Measurements from ENCODE around the gene INSRR. TPM values are rescaled to one million over a fixed set of nuclear protein-coding genes. Genes with fewer than 3 reads are reported as not detected.
A peak's percentile ranks its signal among the peaks of the same experiment; 100 is the strongest.

The INSRR gene
- total RNA-seq, 1 experiment from 2014 or later = not detected

DNA sequence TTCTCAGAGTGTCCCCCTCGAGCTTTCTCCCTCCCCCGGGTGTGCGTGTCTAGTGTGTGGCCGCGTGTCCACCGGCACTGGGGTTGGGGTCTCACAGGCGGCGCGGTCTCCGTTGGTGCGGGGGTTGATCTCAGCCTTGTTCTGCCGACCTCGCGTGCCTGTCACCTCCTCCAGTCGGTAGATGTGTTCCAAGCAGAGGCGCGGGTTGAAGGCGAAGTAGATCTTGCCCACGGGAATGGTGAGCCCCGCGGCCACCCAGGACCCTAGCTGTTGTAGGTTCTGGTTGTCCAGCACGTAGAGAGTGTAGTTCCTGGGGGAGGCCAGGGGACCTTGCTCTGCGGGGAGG lies 9.8 kb downstream of the INSRR start:
- H3K9me2 ChIP-seq (ENCODE audit: insufficient read depth) = no peaks in the 10 kb centered on the region
- no TSS peak for BruUV-seq (replicated peaks)
- H3K4me3 ChIP-seq = no peak overlapping the region
- no peaks in the 10 kb centered on the region for H3K4me1 ChIP-seq (replicated peaks; ENCODE audit: insufficient read depth)
- intact Hi-C loops (cut with micrococcal nuclease; ENCODE audit: unreplicated experiment) = no loop called here
- ChIA-PET POLR2A (ENCODE audit: unreplicated experiment) (no interaction called here), CTCF (interaction anchor here (0.6 to 1.4 kb wide), 4 partner anchors 12 to 97 kb away, joined by 3 to 11 read pairs (median 4); no protein-coding TSS in a partner anchor)
- H4K20me1 ChIP-seq (ENCODE audit: insufficient read depth) = no peaks in the 10 kb centered on the region; the same call in 1 of the 2 replicates
- no peak overlapping the region for H2AFZ ChIP-seq
- no peaks in the 10 kb centered on the region for H3K9me3 ChIP-seq (ENCODE audit: insufficient read depth, low read depth)
- no peaks in the 10 kb centered on the region for H3F3A ChIP-seq (ENCODE audit: insufficient read depth, low read depth)
- no peaks in the 10 kb centered on the region for H3K36me3 ChIP-seq (ENCODE audit: low read depth)
- H3K4me2 ChIP-seq = no peak overlapping the region
- TF ChIP-seq EZH2 (IDR thresholded peaks at IDR 0.05; ENCODE audit: low read depth) = no peak
- TF ChIP-seq, protein P1, sequence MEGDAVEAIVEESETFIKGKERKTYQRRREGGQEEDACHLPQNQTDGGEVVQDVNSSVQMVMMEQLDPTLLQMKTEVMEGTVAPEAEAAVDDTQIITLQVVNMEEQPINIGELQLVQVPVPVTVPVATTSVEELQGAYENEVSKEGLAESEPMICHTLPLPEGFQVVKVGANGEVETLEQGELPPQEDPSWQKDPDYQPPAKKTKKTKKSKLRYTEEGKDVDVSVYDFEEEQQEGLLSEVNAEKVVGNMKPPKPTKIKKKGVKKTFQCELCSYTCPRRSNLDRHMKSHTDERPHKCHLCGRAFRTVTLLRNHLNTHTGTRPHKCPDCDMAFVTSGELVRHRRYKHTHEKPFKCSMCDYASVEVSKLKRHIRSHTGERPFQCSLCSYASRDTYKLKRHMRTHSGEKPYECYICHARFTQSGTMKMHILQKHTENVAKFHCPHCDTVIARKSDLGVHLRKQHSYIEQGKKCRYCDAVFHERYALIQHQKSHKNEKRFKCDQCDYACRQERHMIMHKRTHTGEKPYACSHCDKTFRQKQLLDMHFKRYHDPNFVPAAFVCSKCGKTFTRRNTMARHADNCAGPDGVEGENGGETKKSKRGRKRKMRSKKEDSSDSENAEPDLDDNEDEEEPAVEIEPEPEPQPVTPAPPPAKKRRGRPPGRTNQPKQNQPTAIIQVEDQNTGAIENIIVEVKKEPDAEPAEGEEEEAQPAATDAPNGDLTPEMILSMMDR (conservative IDR thresholded peaks at IDR 0.05) = no peak
- peaks cover 17% of the 10 kb centered on the region; the same call in 1 of the 2 replicates for H3K27me3 ChIP-seq (ENCODE audit: insufficient read depth, low read depth)
- no peak for DNase-seq
- no peak overlapping the region for H3K27ac ChIP-seq
- H3K79me2 ChIP-seq (ENCODE audit: low read depth) = no peaks in the 10 kb centered on the region

DNA sequence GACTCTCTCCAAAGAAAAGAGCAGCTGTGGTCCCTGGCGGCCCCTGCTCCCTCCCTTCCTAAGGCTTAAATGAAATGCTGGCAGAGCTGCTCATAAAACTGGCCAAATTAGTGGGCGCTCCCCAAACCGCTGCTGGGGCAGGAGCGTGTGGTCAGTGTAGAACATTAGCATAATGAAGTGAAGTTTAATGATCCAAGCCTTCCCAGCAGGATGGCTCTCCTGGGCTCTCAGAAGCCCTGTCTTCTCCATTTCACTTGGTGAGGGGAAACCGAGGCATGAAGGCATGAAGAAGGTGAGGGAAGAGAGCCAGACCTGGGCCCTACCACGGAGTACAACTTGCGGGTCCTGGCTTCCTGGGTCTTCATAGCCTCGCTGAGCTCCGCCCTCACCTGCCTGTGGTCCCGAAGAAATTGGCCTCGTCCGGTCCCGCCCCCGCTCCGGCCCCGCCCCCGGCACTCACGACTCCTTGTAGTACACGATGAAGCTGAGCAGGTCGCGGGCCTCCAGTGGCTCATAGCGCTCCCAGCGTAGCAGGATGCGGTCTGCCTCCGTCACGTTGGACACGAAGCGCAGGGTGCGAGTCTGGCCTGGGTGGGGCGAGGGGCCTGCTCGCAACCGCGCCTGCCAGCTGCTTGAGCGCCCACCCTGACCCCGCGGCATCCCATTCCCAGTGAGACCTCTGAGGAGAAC lies 10.3 kb downstream of the INSRR start:
- DNase-seq = peak in 1 of 2 experiments; percentile 25
- H3K27ac ChIP-seq = no peak overlapping the region
- H3K9me3 ChIP-seq (ENCODE audit: insufficient read depth, low read depth) = no peaks in the 10 kb centered on the region
- H3F3A ChIP-seq (ENCODE audit: insufficient read depth, low read depth) = no peaks in the 10 kb centered on the region
- POLR2A ChIA-PET (ENCODE audit: unreplicated experiment) = no interaction called here
- no TSS peak for BruUV-seq (replicated peaks)
- H3K4me3 ChIP-seq = no peak overlapping the region
- peaks cover 17% of the 10 kb centered on the region; the same call in 1 of the 2 replicates for H3K27me3 ChIP-seq (ENCODE audit: insufficient read depth, low read depth)
- no peak overlapping the region for H2AFZ ChIP-seq
- no peaks in the 10 kb centered on the region for H3K79me2 ChIP-seq (ENCODE audit: low read depth)
- H3K36me3 ChIP-seq (ENCODE audit: low read depth) = no peaks in the 10 kb centered on the region
- no peak for TF ChIP-seq EZH2 (IDR thresholded peaks at IDR 0.05; ENCODE audit: low read depth)
- TF ChIP-seq, protein P1 (conservative IDR thresholded peaks at IDR 0.05) = no peak
- no peak overlapping the region for H3K4me2 ChIP-seq
- no peaks in the 10 kb centered on the region for H3K9me2 ChIP-seq (ENCODE audit: insufficient read depth)
- no peaks in the 10 kb centered on the region for H3K4me1 ChIP-seq (replicated peaks; ENCODE audit: insufficient read depth)
- H4K20me1 ChIP-seq (ENCODE audit: insufficient read depth) = no peaks in the 10 kb centered on the region; the same call in 1 of the 2 replicates
- CTCF ChIA-PET = interaction anchor here (0.6 to 1.4 kb wide), 4 partner anchors 11 to 42 kb away, joined by 3 to 9 read pairs (median 4); no protein-coding TSS in a partner anchor
- intact Hi-C loops (cut with micrococcal nuclease; ENCODE audit: unreplicated experiment) = no loop called here

DNA sequence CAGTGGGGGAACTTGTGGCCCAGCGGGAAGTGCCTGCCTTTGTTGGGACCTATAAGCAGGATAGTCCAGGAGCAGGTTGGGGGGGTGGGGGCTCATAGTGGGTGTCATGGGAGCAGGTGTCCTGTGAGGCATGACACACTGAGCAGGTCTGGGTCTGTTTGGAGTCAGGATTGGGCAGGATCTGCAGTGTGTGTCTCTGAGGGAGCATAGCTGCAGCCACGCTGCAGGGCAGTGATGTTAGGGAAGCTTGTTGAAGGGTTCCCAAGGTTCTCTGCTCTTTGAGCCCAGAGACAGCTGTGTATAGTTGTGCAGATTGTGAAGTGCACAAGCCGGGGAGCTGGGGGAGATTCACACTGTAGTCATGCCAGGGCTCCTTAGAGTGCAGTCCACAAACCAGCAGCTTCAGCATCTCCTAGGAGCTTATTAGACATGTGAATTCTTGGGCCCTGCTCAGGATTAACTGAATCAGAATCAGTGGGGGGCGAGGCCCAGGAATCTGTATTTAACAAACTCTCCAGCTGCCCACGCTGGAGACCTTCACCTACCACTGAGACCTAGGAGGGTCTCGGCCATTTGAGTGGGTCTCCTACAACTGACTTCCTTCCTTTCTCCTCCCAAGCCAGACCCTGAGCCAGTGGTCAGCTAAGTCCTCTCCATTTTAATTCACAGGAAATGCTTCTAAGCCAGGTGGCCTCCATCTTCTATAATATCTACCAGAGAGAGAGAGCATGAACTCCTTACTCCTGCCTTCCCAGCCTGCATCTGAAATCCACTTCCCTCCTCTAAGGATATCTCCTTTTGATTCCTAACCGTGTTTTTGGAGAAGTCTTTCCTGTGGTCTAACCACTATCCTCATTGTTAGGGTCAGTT lies 11.1 kb downstream of the INSRR start:
- no TSS peak for BruUV-seq (replicated peaks)
- Histone ChIP-seq H4K20me1 (ENCODE audit: insufficient read depth) (no peaks in the 10 kb centered on the region; the same call in 1 of the 2 replicates), H2AFZ (no peak overlapping the region), H3K79me2 (ENCODE audit: low read depth) (no peaks in the 10 kb centered on the region), H3K4me3 (no peak overlapping the region), H3K27ac (no peak overlapping the region), H3K9me3 (ENCODE audit: insufficient read depth, low read depth) (no peaks in the 10 kb centered on the region), H3K9me2 (ENCODE audit: insufficient read depth) (no peaks in the 10 kb centered on the region), H3K4me1 (replicated peaks; ENCODE audit: insufficient read depth) (no peaks in the 10 kb centered on the region), H3K36me3 (ENCODE audit: low read depth) (no peaks in the 10 kb centered on the region), H3F3A (ENCODE audit: insufficient read depth, low read depth) (no peaks in the 10 kb centered on the region), H3K4me2 (no peak overlapping the region), H3K27me3 (ENCODE audit: insufficient read depth, low read depth) (peaks cover 20% of the 10 kb centered on the region; the same call in 1 of the 2 replicates)
- ChIA-PET POLR2A (ENCODE audit: unreplicated experiment) (no interaction called here), CTCF (interaction anchor here (0.6 to 1.4 kb wide), 2 partner anchors 10 to 15 kb away, joined by 4 to 9 read pairs; no protein-coding TSS in a partner anchor)
- intact Hi-C loops (cut with micrococcal nuclease; ENCODE audit: unreplicated experiment) = no loop called here
- DNase-seq = no peak
- no peak for TF ChIP-seq EZH2 (IDR thresholded peaks at IDR 0.05; ENCODE audit: low read depth)
- TF ChIP-seq, protein P1 (conservative IDR thresholded peaks at IDR 0.05) = no peak

Measured in PC-9 (cell line).